22Rv1 (cell line): ENCODE results near the gene COL8A1.
"Not testable (repeated sequence)": the region's sequence is repeated elsewhere in the genome, so short reads cannot be mapped to it uniquely, and the experiment has no call there.

Source experiments
- H3K27ac ChIP-seq: fragments of 450-650 bp; 2 replicates; pipeline ENCODE4 v1.5.1; 2017
- CTCF ChIP-seq: fragments of 450-650 bp; IDR thresholded peaks from 2 replicates; pipeline ENCODE4 v1.5.1; 2017; ENCODE audit warnings: mild to moderate bottlenecking
- ZFX ChIP-seq: fragments of 450-650 bp; IDR thresholded peaks from 2 replicates; pipeline ENCODE4 v1.6.1; 2017; ENCODE audit warnings: antibody characterized with exemption, borderline replicate concordance

The COL8A1 gene

GRCh38 chr3:99724276-99724675, 85.9 kb downstream of the COL8A1 start:
- no peak for TF ChIP-seq CTCF
- TF ChIP-seq ZFX = no peak

GRCh38 chr3:99730870-99731269, 92.5 kb downstream of the COL8A1 start:
- TF ChIP-seq ZFX (no peak), CTCF (no peak)
- no peak overlapping the region for H3K27ac ChIP-seq

More at GRCh38 chr3:99724276-99724675, 85.9 kb downstream of the COL8A1 start:
- no peak overlapping the region for H3K27ac ChIP-seq

GRCh38 chr3:99731499-99731898, 93.1 kb downstream of the COL8A1 start:
- H3K27ac ChIP-seq = no peak overlapping the region
- TF ChIP-seq ZFX = no peak
- TF ChIP-seq CTCF = no peak

GRCh38 chr3:99740371-99740770, 102.0 kb downstream of the COL8A1 start:
- H3K27ac ChIP-seq = not testable (repeated sequence)

GRCh38 chr3:99741588-99741987, 103.2 kb downstream of the COL8A1 start:
- no peak overlapping the region for H3K27ac ChIP-seq
- no peak for TF ChIP-seq ZFX
- no peak for TF ChIP-seq CTCF

- no peak overlapping the region for H3K27ac ChIP-seq
Observed at GRCh38 chr3:99747915-99748314, 109.5 kb downstream of the COL8A1 start.

GRCh38 chr3:99751649-99752048, 113.3 kb downstream of the COL8A1 start:
- H3K27ac ChIP-seq = no peak overlapping the region
- TF ChIP-seq CTCF (no peak), ZFX (no peak)

More at GRCh38 chr3:99747915-99748314, 109.5 kb downstream of the COL8A1 start:
- TF ChIP-seq ZFX (no peak), CTCF (peak; percentile 50)

- no peak overlapping the region for H3K27ac ChIP-seq
- no peak for TF ChIP-seq ZFX
- peak; percentile 84 for TF ChIP-seq CTCF
Observed at GRCh38 chr3:99753268-99753975, 115.0 kb downstream of the COL8A1 start.
